T-helper 1 cell treated with Interleukin-12 subunit alpha and Interleukin-12 subunit beta and Interleukin-4 antibody, amounts not matched to agents 30 ng/mL and 1 ng/mL, for 36 hours (primary cell): Measurements from ENCODE around the gene ARAP1. TPM values are rescaled to one million over a fixed set of nuclear protein-coding genes. Genes with fewer than 3 reads are reported as not detected.

Experiments
- intact Hi-C: fragments of 100-400 bp; cut with micrococcal nuclease; formaldehyde crosslinking; loops from one replicate; pipeline ENCODE4 v1.15.1; 2024
- total RNA-seq: library from RNA; stranded (reverse); gene quantifications from 2 replicates; pipeline ENCODE4 v1.2.3, GENCODE V29; 2022

The ARAP1 gene
- total RNA-seq, 1 donor from 2014 or later, result 111 TPM

DNA sequence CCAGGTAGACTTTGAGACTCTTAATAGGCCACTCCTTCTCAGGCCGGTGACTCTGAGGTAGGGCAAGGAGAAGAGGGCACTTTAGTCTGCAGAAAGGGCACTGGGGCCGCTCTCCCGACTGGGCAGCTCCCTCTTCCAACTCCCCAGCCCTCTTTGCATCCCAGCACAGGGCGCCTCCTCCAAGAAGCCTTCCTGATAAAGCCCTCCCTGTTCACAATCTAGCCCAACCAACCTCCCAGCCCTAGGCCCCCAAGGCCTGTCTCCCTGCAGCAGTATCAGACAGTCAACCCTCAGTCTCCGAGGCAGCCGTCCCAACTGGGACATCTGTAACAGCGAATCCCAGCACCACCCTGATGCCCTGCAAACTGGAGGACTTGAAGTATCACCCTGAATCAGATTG lies 63.7 kb downstream of the ARAP1 start:
- intact Hi-C loops, result no loop called here

DNA sequence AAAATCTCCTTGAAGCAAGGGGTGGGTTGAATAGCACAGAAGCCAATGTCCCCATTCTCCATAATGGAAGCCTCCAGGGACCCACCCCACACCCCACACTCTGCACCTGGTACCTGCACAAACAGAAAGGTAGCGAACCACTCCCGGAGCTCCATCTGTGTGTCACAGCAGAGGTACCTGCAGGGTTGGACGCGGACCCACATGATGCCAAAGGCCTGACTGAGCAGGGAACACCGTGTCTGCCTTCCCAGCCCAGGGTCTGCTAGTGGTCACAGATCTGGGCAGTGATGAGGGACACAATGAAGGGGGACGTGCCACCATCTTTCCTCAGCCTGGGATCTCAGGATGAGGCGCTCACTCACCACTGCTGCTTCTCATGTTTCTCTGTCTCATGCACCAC lies 64.9 kb downstream of the ARAP1 start:
- intact Hi-C loops, result loop anchor here (2.0 kb wide), 1 partner anchor 35 kb away; no protein-coding TSS in a partner anchor

DNA sequence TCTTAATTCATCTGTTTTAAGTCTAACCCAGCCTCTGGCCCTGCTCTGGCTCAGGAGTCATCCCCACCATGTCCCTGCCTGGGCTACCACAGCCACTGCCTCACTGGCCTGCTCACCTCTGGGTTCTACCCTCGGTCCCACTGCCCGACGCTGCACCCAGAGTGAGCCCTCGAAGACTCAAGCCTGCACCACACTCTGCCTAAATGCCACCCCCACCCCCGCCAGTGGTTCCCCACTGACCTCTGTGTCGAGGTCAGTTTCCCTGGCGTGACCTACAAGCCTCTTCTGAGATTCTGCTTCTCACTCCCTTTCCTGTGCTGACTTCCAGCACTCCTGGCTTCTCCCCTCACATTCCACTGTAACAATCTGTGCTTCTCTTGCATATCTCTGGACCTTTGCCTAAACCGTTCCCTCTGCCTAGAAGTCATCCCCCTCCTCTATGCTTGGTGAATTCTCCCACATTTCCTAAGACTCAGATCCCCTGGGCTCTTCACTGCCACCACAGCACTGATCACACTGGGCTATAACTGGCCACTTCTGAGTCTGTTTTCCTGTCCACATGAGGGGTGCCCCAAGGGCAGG lies 65.5 kb downstream of the ARAP1 start:
- intact Hi-C loops, result loop anchor here (2.0 kb wide), 1 partner anchor 36 kb away; no protein-coding TSS in a partner anchor

DNA sequence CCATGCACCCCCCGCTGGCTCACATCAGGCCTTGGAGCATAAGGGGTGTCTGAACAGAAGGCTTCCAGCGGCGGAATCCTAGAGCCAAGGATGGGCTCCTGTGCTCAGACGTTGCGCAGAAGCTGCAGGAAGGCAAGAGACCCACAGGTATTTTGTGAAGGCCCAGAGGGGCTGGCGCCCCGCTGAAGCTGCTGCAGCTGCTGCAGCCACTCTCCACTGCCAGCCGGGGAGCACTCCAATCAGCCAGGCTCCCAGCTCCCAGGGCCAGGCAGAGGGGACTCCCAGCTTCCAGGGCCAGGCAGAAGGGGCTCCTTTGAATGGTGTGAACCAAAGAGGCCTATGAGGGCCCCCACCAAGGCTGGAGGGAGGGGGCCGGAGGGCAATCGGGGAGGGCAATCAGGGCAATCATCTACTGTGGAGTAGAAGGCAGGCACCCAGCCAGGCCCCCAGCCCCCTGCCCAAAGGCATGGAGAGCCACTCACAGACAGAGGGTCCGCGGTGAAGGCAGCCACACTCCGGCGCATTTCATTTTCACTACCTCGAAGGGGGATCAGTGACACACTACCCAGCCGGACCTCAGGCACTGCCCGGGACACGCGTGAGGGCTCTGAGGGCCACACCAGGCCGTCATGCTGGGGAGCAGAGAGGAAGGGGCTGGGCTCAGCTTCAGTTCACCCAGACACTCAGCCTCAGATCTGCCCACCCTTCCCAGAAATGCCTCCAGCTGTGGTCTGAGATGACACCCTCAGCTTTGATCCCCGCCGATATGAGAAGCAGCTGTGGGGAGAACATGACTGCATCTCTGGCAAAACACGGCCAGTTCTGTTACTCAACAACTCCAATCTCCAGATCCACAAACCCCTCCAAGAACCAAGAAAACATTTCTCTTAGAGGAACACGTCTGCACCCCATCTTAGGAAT lies 66.4 kb downstream of the ARAP1 start:
- intact Hi-C loops, result loop anchor here (2.0 kb wide), 2 partner anchors 37 to 107 kb away; no protein-coding TSS in a partner anchor

DNA sequence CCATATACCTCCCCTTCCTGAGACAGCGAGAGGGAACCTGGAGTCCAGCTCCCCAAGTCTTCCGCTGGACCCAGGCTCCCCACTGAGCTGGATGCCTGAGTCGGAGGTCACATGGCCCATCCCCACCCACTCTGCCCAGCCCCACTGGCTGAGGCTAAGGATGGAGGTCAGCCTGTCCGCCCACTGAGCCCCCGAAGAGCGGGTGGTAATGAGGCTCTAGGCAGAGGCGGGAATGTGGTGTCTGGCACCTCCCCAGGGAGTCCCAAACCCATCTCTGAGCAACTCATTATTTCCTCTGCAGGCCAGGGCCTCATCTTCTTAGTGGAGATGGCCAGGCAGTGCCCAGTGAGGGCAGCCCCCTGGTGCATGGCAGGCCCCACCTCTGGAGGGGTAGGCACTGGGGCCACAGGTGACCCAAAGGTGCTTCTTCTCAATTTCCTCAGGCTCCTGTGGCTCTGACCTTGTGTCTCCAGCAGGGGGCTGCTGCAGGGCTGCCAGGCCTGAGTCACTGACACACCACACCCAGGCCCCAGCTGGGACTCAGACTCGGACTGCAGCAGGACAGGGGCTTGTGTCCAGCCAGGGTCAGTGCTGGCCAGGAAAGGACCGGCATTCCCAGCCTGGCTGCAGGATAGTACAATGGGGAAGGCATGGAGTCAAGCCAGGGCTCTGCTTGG lies 67.8 kb downstream of the ARAP1 start:
- intact Hi-C loops, result loop anchor here (2.0 kb wide), 1 partner anchor 108 kb away; no protein-coding TSS in a partner anchor

DNA sequence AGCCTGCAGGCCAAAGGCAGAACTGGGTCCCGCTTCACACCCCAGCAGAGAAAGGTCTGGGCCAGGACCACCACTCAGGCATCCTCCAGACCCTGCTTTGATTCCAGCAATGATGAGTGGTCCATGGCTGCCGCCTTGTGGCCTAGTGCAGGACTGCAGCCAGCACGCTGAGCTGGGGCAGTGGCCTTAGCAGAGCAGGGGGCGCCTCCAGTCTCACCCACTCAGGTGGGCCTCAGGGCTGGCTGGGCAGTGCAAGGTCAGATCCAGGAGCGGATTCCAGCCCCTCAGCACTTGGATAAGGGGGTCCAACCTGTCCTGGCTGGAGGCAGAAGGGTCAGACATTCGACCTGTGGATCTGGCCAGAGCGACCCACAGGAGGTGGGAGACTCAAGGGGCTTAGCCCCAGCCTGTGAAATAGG lies 68.4 kb downstream of the ARAP1 start:
- intact Hi-C loops, result loop anchor here (1.0 to 2.0 kb wide), 4 partner anchors 98 to 559 kb away; no protein-coding TSS in a partner anchor

DNA sequence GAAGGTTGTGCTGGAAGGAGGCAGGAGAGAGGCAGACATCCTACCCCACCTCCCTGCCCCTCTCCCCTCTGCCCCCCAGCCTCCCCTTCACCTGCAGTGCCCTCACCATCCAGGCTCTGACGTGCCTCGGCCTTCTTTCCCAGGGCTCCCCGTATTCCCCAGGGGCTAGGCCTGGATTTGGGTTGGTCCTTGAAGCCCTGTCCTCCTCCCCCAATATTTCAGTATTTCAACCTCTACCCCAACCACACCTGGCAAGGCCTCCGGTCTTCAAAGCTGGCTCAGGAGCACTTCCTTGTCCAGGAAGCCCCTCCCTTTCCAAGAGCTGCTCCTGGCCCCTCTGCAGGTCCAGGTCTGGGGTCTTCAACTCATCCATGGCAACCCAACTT lies 69.4 kb downstream of the ARAP1 start:
- intact Hi-C loops, result loop anchor here (1.0 to 2.0 kb wide), 4 partner anchors 15 to 560 kb away; no protein-coding TSS in a partner anchor

DNA sequence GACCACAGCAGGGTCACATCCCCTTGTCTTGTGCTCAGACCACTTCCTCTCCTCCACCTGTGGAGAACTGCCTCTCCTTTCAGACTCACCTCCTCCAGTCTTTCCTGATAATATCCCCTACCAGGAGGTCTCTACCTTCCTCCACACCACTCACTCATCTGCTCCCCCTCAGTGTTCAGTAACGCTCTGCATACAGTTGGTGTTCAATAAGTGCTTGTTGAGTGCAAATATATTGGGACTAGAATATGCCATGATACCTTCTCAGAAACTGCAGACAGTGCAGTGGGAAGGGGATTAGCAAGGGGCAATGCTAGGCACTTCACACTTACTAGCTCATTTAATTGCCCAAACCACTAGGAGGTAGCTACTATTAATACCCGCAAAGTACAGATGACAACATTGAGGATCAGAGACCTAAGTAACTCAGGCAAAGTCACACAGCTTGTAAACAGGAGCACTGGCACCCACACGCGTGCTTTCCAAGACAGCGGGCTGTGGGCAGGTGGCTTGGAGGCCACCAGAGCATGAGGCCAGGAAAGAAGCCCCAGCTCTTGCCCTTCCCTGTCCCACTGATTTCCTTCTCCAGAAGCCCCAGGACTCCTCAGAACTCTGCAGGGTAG lies 69.9 kb downstream of the ARAP1 start:
- intact Hi-C loops, result loop anchor here (1.0 to 2.0 kb wide), 2 partner anchors 14 to 560 kb away; no protein-coding TSS in a partner anchor

DNA sequence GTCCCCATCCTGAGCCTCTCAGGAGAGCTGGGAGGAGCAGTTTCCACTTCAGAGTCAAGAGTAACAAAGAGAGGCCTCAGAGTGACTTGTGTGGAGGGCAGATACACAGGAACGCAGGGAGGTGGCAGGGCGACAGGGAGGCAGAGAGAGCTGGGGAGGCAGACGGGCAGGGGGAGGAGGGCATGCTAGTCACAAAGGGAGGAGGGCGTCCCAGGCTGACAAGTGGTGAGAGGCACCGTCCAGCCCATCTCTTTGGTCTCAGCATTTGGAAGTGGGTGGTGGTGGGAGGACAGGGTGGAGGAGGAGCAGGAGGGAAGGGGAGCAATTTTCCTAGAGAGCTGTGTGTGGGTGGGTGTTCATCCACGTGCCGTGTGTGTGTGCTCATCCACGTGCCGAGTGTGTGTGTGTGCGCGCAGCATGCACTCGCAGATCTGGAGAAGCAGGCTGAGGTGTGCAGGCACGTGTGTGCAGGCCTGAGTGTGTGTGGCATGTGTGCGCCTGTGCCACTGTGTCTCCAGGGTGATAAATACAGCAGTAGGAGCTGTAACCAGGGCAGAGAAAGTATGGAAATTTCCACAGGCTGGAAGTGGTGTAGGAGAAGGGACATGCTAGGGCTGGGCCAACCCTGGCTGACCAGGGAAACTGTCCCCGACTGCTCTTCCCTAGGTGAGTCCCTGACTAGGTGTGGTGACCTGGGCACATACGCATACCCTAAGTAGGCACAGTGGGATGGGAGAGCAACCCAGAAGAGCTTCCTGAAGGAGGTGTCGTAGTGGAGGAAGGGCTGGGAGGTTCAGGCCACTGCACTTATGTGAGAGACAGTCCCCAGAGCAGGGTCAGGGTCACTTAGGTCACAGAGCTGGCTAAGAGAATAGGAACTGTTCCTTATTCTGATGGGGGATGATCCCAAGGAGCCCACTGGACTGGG lies 70.7 kb downstream of the ARAP1 start:
- intact Hi-C loops, result loop anchor here (1.0 to 2.0 kb wide), 2 partner anchors 13 to 561 kb away; no protein-coding TSS in a partner anchor

DNA sequence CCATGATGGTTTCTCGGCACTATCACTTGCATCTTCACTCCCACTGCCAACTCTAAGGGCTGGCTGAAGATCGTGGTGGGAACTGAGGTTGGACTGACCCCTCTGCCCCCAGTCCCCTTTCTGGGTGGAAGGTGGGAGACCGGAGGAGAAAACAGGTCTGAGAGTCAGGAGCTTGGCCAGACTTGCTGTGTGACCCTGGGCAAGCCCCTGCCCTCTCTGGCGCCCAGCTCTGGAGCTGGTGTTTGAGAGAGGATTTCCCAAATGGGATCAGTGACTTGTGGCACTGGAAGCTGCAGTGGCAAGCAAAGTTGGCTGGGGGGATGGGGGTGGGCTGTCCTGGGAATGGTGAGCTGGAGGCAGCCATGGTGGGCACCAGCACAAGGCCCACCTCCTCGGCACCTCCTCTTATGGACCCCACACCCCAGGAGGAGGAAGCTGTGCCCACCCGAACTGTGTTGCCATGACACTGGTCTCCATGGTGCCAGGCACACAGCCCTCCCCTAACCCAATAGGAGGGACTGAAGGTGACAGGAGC lies 71.5 kb downstream of the ARAP1 start:
- intact Hi-C loops, result no loop called here

DNA sequence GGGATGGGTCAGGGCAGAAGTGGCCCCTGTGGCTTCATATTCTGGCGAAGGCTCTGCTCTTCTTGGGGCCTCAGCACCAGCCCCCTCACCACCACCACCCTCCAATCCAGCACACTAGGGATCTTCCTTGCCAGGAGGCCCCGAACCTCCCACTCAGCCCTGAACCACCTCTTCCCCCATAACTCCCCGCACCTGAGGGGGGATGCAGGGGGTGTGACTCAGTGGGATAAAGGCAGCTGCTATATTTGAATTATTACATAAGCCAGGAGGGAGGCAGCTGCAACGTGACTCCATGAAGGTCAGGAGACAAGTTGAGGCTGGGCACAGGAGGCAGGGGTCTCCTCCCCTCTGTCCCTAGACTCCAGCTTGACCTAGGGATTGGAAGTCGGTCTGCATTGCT lies 72.3 kb downstream of the ARAP1 start:
- intact Hi-C loops, result no loop called here

DNA sequence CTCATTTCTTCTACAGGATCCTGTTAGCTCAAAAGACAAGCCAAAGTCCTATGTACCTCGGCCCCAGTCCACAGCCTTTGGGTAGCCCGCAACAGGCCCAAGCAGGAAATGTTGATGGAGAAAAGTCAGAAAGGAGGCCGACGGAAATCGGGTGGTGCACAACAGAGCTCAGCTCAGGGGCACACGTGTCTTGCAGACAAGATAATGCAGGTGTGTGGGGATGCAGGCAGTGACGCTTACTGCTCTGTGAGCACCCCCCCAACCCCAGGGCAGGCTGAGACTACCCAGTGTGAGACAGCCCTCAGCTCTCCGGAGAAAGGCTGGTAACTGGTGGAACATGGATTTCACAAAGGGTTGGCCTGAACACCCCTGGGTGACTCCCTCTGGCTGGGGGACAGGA lies 73.7 kb downstream of the ARAP1 start:
- intact Hi-C loops, result no loop called here

DNA sequence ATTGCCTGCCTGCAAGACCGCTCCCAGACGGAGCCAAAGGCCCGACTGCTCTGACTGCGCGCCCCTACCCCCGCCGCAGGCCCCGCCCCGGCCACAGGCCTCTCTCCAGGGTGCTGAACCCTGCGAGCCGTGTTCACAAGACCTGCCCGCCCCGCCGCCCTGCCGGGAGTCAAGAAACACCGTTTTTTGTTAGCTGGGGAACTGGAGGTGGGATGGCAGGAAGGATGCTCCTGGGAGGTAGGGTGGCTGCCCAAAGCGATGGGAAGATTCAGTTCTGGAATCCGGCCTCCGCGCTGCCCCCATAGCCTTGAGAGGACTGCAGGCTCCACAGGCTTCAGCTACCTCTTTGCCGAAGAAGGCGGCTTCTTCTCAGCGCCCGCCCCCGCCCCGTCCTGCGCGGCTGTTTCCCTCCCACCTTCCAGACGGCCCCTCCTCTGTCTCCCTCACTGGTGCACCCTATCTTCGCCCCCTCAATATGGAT lies 75.3 kb downstream of the ARAP1 start:
- intact Hi-C loops, result loop anchor here (2.0 kb wide), 1 partner anchor 34 kb away; no protein-coding TSS in a partner anchor

DNA sequence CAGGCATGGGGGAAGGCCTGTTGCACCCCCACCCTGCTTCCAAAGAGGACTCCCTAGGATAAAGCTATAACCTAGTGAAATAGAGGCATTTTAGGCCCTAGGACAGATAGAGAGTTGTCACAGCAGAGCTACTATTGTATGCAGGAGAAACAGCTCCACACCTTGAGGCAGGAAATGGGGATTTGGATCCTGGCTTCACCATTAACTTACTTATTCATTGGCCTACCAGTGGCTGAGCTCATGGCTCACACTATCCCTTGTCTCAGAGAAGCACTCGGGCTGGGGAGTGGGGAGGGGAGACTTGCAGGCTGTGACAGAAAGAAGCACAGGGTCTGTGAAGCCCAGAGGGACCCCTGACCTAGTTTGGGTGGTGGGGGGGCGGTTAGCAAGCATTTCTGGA lies 77.0 kb downstream of the ARAP1 start:
- intact Hi-C loops, result no loop called here

DNA sequence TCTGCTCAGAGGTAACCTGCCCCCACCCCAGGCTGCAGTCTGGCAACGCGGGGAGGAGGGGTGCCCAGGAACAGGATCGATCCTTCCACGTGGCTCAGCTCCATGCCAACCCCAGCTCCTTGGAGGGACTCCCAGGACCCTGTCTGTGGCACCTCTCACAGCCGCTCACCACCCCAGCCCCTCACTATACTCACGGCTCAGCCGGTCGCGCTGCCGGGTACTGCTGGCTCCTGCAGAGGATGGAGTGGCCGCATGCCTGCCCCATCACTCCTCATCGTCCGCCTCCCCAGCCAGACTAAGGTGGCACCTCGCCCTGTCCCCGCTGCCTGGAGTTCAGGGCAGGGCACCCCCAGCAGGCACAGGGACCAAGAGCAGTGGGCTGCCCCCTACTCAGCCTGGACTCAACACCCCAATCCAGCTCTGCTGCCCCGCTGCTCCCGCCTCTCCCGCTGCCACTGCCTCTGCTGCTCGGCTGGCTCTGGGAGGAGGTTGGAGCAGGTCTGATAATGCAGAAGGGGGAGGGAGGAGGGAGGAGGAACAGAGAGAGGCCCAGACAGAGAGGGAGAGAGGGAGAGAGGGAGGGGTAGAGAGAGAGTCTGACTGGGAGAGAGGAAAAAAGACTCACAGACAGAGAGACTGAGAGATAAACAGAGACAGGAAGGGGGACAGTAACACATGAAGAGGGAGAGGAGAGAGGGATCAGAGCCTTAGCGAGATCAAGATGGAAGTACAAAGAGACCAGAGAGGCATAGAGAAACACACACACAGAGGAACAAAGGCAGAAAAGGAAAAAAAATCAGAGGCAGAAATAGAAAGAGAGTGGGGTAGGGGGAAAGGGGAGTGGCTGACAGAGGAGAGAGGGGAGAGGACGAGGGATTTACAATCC lies 78.0 kb downstream of the ARAP1 start, which contains the start of gene PDE2A:
TSS of gene PDE2A (minus strand) at position 480 of the 886 bp plus-strand sequence. CDS start at position 265, 215 bp downstream.
- intact Hi-C loops, result no loop called here

DNA sequence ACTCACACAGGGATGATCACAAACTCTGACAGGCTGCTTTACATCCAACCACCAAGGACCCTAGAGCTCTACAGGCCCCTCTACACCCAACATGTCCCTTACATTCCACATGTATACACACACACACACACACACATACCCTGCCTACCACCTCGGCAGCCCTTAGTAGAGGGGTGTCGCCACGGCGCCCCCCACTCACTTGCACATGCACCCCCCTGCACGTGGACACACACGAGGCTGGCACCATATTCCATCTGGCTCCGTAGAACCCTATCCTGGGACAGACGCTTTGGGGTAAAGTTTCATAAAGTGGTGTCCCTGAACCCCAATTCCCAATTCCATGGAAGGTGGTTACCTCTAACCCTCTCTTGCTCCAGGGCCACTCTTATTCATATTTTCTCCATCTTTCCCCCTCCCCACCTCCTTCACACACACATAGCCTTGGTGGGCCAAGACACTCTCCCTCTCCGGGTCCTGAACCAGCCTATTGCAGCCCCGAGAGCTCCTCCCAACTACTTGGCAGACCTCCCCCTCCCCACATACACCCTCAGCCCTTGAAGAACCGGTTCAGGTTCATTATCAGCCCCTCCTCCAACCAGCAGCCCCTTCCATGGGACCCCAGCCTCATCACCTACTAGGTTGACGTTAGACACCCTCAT lies 78.8 kb downstream of the ARAP1 start:
- intact Hi-C loops, result no loop called here

DNA sequence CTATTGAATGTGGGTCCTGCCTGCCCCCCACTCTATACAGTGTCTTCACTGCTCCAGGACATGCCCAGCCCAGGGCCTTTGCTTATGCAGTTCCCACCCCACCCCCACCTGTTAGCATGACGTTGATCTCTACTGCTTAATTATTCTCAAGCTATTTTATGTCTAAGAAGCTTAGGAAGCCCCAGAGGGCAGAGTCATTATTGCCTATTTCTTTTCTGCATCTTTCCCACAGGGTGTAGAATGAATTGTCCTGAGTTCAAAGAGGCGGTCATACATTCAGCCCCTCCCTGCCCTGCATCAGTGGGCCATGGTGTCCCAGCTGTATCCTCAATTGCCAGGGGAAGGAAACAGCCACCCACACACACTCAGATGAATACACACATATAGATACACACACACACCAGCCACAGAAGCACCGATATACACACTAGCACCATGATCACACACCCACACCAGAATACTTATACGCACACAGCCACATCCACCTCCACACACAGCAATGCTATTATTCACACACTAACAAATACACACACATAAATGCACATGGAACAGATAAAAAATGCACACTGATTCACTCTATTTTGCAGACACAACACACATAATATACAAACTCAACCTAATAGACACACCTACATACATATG lies 79.5 kb downstream of the ARAP1 start:
- intact Hi-C loops, result no loop called here
